Esophagus squamous epithelium (tissue), 4 donors: ENCODE results near the gene STEAP4.

Experiments
- CTCF ChIP-seq, 6 experiments: fragments of 450-650 bp in 4 of 6; fragments of 200-600 bp in 2 of 6; sonication (generic) in 2 of 6; IDR thresholded peaks; one replicate each; pipeline ENCODE4 v1.5.1; 2016 to 2019; ENCODE audit warnings: antibody characterized with exemption in 6 of 6, mild to moderate bottlenecking in 4 of 6, moderate library complexity in 4 of 6
- POLR2A ChIP-seq, 4 donors: fragments of 450-650 bp; IDR thresholded peaks; one replicate each; pipeline ENCODE4 v1.6.1; 2017; ENCODE audit warnings: antibody characterized with exemption in 4 of 4, mild to moderate bottlenecking in 4 of 4, moderate library complexity in 3 of 4

DNA sequence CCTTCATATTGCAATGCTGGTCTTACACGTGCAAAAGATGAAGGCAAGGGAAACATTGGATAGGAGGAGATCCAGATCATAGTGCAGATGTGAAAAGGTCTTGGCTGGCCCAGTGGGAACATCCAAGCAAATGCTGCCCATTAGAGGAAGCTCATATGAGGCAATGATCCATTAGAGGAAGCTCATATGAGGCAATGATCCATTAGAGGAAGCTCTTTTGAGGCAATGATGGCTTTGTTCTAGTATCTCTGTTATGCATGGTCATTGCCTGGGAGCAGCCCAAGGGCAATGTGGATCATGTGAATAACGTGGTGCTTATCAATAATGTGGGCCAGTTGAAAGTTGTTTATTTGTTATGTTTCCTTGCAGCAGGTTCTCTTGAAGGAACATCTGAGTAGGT is 37.8 kb downstream of the STEAP4 start:
- TF ChIP-seq CTCF (IDR thresholded peaks at IDR 0.05) = no peak
- no peak for TF ChIP-seq POLR2A (IDR thresholded peaks at IDR 0.05)
